ENCODE measurements around the gene SMIM41.

DNA sequence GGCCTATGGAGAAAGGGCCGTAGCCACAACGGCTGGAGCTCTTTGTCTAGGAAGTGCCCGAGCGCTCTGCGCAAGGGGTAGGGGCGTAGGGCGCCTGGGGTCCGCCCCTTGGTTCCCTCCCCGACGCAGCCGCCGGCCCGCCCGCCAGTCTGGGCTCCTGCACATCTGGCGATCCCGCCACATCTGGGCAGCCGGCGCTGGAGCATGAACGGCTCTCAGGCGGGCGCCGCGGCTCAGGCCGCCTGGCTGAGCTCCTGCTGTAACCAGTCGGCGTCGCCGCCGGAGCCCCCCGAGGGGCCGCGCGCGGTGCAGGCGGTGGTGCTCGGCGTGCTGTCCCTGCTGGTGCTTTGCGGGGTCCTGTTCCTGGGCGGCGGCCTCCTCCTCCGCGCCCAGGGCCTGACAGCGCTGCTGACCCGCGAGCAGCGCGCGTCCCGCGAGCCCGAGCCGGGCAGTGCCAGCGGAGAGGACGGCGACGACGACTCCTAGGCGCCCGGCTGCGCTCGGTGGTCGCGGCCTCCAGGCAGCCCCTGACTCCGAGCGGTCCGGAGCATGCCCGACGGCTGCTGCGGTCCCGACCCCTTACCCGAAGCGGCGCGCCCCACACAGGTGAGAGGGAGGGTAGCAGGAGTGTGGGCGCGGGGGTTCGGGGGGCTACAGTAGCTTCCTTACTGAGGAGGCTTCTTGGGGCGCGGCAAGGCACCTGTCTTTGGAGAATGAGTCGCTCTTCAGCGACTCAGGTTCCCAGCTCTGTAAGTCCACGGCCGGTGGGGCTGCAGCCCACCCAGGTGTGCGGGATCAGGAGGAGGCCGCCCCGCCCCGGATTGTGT lies at the start of gene SMIM41:
- TF ChIP-seq GABPA (IDR thresholded peaks at IDR 0.05; ENCODE audit: low read depth) (no peak), POLR2AphosphoS5 (IDR thresholded peaks at IDR 0.05; ENCODE audit: low read depth) (no peak)
- TF ChIP-seq, protein P1, sequence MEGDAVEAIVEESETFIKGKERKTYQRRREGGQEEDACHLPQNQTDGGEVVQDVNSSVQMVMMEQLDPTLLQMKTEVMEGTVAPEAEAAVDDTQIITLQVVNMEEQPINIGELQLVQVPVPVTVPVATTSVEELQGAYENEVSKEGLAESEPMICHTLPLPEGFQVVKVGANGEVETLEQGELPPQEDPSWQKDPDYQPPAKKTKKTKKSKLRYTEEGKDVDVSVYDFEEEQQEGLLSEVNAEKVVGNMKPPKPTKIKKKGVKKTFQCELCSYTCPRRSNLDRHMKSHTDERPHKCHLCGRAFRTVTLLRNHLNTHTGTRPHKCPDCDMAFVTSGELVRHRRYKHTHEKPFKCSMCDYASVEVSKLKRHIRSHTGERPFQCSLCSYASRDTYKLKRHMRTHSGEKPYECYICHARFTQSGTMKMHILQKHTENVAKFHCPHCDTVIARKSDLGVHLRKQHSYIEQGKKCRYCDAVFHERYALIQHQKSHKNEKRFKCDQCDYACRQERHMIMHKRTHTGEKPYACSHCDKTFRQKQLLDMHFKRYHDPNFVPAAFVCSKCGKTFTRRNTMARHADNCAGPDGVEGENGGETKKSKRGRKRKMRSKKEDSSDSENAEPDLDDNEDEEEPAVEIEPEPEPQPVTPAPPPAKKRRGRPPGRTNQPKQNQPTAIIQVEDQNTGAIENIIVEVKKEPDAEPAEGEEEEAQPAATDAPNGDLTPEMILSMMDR (IDR thresholded peaks at IDR 0.05; ENCODE audit: insufficient read depth, low read length) = no peak

Measured in HL-60 (cell line).